Measurements from ENCODE around the gene ZFP14.
"Not testable (repeated sequence)": the region's sequence is repeated elsewhere in the genome, so short reads cannot be mapped to it uniquely, and the experiment has no call there.

The ZFP14 gene

DNA sequence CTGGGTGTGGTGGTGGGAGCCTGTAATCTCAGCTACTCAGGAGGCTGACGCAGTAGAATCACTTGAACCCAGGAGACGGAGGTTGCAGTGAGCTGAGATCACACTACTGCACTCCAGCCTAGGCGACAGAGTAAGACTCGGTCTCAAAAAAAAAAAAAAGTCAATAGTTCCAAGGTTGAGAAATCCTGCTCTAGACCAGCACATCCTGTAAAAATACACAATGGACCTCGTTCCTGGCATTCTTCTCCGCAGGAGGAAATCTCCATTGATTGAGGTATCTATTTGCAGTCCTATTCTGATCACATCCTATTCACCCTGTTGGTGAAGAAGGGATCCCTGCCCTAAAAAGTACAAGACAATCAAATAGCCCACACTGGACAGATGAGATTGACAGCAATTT, 15.2 kb downstream of the ZFP14 start:
- Histone ChIP-seq H3K27ac (no peak overlapping the region), H3K27me3 (replicated peaks) (no peaks in the 10 kb centered on the region), H3K36me3 (replicated peaks) (no peaks in the 10 kb centered on the region), H3K4me3 (ENCODE audit: low read depth, low read length) (no peak overlapping the region)
- in situ Hi-C loops (cut with HindIII; ENCODE audit: low pct_ligation_motif_present, low sequenced_read_pairs) = no loop called here
- DNase-seq = no peak
- TF ChIP-seq, protein P1, sequence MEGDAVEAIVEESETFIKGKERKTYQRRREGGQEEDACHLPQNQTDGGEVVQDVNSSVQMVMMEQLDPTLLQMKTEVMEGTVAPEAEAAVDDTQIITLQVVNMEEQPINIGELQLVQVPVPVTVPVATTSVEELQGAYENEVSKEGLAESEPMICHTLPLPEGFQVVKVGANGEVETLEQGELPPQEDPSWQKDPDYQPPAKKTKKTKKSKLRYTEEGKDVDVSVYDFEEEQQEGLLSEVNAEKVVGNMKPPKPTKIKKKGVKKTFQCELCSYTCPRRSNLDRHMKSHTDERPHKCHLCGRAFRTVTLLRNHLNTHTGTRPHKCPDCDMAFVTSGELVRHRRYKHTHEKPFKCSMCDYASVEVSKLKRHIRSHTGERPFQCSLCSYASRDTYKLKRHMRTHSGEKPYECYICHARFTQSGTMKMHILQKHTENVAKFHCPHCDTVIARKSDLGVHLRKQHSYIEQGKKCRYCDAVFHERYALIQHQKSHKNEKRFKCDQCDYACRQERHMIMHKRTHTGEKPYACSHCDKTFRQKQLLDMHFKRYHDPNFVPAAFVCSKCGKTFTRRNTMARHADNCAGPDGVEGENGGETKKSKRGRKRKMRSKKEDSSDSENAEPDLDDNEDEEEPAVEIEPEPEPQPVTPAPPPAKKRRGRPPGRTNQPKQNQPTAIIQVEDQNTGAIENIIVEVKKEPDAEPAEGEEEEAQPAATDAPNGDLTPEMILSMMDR (IDR thresholded peaks at IDR 0.05; ENCODE audit: low read depth, low read length, missing control alignments) = no peak

DNA sequence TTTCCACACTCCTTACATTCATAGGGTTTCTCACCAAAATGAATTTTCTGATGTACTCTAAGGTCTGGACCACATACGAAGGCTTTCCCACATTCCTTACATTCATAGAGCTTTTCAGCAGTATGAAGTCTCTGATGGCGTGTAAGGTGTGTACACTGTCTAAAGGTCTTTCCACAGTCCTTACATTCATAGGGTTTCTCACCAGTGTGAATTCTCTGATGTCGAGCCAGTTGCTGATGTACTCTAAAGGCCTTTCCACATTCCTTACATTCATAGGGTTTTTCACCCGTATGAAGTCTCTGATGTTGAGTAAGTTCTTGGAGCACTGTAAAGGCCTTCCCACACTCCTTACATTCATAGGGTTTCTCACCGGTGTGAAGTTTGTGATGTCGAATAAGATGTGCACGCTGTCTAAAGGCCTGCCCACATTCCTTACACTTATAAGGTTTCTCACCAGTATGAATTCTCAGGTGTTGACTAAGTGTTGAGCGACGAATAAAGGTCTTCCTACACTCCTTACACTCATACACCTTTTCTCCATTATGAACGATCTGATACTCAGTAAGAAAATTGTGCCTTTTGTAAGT, 38.1 kb downstream of the ZFP14 start:
- Histone ChIP-seq H3K27ac (no peak overlapping the region), H3K27me3 (replicated peaks) (no peaks in the 10 kb centered on the region), H3K4me3 (ENCODE audit: low read depth, low read length) (no peak overlapping the region), H3K36me3 (replicated peaks) (no peaks in the 10 kb centered on the region)
- in situ Hi-C loops (cut with HindIII; ENCODE audit: low pct_ligation_motif_present, low sequenced_read_pairs) = no loop called here
- TF ChIP-seq, protein P1 (IDR thresholded peaks at IDR 0.05; ENCODE audit: low read depth, low read length, missing control alignments) = no peak
- no peak for DNase-seq

DNA sequence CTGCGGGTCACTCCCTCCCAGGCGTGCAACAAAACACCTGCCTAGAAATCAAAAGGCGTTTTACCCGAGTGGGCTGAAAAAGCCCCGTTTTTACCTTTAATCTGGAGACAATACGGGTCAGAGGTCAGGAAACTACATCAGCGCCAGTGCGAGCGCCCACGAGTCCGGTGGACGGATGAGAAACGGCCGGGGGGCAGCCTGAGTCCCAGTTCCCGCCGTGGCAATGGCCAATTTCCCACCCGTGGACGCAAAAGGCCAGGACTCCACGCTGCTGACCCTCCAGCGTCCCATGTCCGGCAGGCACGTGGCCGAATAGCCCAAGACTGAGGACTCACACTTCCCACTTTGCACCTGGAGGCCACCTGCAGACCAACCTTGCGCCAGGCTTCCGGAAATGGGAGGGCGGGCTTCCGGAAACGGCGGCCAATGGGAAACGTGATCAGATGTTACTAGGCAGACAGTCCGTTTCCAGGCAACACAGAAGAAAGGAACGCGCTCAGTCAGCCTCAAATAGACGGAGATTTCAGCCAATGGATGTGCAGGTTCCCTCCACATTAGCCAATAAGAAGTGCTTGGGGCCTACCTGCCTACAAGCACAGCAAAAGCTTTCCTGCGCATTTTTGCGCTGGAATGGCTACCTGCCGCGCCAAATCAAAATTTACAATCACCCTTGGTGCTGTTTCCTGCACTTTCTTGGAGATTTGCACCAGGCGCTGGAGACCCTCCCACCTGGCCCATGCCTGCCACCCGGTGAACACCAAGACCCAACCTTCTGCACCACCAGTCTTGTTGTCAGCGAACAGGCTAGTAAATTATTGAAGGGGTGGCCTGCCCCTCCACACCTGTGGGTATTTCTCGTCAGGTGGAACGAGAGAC, 47.4 kb downstream of the ZFP14 start:
- DNase-seq = peak; percentile 96
- Histone ChIP-seq H3K36me3 (replicated peaks) (peaks cover 5% of the 10 kb centered on the region), H3K27me3 (replicated peaks) (no peaks in the 10 kb centered on the region), H3K27ac (no peak overlapping the region), H3K4me3 (ENCODE audit: low read depth, low read length) (peak overlapping the region; percentile 88)
- TF ChIP-seq, protein P1 (IDR thresholded peaks at IDR 0.05; ENCODE audit: low read depth, low read length, missing control alignments) = peak; percentile 10
- in situ Hi-C loops (cut with HindIII; ENCODE audit: low pct_ligation_motif_present, low sequenced_read_pairs) = no loop called here

DNA sequence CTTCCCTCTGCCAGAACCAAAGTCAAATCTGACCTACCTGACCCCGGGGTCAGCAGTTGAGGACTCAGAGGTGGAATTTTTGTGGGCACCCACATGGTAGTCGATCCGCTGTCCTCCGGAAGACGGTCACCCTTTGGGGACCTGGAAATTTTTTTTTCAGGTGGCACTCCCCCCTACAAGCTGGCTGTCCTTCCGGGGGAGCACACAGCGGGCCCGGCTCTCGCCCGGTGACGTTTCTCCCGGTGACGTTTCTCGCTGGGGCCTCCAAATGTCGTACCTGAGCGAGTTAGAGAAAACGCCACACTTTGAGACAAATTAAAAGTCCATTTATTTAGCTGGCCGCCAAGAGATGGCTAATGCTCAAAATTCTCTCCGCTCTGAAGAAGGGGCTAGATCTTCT, 48.8 kb downstream of the ZFP14 start:
- no peak overlapping the region for H3K4me3 ChIP-seq (ENCODE audit: low read depth, low read length)
- DNase-seq = no peak
- no peak overlapping the region for H3K27ac ChIP-seq
- H3K36me3 ChIP-seq (replicated peaks) = peaks cover 6% of the 10 kb centered on the region
- TF ChIP-seq, protein P1 (IDR thresholded peaks at IDR 0.05; ENCODE audit: low read depth, low read length, missing control alignments) = no peak
- in situ Hi-C loops (cut with HindIII; ENCODE audit: low pct_ligation_motif_present, low sequenced_read_pairs) = no loop called here
- H3K27me3 ChIP-seq (replicated peaks) = no peaks in the 10 kb centered on the region

DNA sequence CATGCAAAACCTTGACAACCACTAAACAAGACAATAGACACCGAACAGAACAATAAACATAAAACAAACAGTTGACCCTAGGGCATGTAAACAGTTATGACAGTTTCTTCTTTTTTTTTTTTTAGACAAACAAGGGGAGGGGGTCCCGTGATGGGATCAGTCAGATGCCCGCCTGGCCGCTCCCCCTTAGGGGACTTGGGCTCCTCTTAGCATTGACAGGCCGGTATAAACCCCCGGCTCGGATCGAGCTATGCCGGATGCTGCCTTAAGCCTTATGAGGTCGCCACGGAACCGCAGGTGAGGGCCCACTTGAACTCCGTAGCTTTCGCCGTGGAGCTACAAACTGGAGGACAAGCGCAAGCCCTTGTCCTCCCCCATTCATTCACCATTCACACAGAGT, 49.5 kb downstream of the ZFP14 start:
- H3K36me3 ChIP-seq (replicated peaks); H3K27me3 ChIP-seq (replicated peaks); H3K4me3 ChIP-seq (ENCODE audit: low read depth, low read length); DNase-seq; in situ Hi-C loops (cut with HindIII; ENCODE audit: low pct_ligation_motif_present, low sequenced_read_pairs); H3K27ac ChIP-seq: not testable (repeated sequence)

DNA sequence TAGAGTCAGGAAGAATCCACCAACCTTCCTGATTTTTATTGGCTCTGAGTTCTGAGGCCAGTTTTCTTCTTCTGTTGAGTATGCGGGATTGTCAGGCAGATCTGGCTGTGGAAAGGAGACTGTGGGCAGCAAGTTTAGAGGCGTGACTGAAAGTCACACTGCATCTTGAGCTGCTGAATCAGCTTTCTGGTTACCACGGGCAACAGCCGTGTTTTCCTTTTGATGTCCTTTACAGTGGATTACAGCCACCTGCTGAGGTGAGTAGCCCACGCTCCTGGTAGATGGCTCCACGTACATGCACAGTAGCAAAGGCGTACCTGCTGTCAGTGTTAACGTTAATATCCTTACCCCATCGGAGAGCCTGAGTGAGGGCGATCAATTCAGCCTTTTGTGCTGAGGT, 52.4 kb downstream of the ZFP14 start:
- H3K27ac ChIP-seq; H3K27me3 ChIP-seq (replicated peaks); H3K4me3 ChIP-seq (ENCODE audit: low read depth, low read length); in situ Hi-C loops (cut with HindIII; ENCODE audit: low pct_ligation_motif_present, low sequenced_read_pairs); DNase-seq; H3K36me3 ChIP-seq (replicated peaks): not testable (repeated sequence)

DNA sequence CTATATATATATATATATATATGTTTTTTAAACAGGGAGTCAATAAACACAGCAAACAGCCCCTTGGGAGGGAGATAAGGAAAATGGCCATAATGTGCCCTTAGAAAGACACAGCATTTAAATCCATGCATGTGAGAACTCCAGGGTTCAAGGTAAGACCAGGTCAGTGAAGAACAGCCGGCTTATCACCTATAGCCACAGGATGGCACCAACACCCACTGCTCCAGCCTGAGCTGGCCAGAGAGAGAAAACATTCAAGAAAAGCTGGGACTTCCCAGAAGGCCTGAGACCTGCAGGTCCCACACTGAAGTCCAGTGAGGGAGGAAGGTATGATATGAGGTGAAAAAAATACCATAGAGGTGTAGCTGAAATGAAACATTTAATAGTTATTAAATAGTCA, 63.8 kb downstream of the ZFP14 start:
- in situ Hi-C loops (cut with HindIII; ENCODE audit: low pct_ligation_motif_present, low sequenced_read_pairs); H3K27ac ChIP-seq; H3K36me3 ChIP-seq (replicated peaks); H3K27me3 ChIP-seq (replicated peaks); DNase-seq; H3K4me3 ChIP-seq (ENCODE audit: low read depth, low read length): not testable (repeated sequence)

DNA sequence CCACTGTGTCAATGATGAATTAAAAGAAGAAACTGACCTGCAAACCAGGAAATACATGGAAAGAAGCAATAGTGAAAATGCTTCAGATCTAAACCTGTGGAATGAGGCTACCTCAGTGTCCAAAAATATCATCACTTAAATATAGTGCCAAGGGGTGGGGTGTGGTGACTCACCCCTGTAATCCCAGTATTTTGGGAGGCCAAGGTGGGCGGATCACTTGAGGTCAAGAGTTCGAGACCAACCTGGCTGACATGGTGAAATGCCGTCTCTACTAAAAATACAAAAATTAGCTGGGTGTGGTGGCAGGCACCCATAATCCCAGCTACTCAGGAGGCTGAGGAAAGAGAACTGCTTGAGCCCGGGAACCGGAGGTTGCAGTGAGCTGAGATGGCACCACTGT, 64.9 kb downstream of the ZFP14 start:
- DNase-seq; H3K36me3 ChIP-seq (replicated peaks); in situ Hi-C loops (cut with HindIII; ENCODE audit: low pct_ligation_motif_present, low sequenced_read_pairs); H3K27me3 ChIP-seq (replicated peaks); H3K4me3 ChIP-seq (ENCODE audit: low read depth, low read length); H3K27ac ChIP-seq: not testable (repeated sequence)

DNA sequence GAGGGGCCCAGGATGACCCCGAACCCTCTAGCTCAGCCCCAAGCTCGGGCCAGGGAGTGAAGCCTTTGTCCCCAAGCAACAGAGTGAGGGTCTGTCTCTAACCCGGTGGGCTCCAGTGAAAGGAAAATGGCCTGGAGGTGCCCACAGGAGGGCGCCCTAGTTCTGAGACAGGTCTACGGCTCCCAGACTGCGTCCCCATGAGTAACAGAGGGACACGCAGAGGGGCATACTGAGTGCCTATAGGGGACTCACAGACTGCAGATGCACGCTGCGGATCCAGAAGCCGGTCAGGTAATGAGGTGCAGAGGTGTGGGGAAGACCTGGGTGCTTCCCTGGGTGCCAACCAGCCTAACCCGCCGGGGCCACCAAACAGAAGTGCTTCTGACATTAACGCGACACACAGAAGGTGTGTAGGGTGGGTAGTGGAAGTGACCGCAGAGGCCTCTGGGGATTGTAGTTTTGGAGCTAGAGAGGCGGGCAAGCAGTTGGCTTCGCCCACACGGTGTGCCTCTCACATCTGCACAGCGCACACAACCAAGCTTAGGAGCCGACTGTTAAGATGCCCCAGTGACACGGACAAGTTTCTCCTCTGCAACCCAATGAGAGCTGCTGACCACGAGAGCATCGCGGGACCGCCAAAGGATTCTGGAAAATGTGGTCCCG, 67.8 kb downstream of the ZFP14 start:
- in situ Hi-C loops (cut with HindIII; ENCODE audit: low pct_ligation_motif_present, low sequenced_read_pairs); H3K36me3 ChIP-seq (replicated peaks): not testable (repeated sequence)

DNA sequence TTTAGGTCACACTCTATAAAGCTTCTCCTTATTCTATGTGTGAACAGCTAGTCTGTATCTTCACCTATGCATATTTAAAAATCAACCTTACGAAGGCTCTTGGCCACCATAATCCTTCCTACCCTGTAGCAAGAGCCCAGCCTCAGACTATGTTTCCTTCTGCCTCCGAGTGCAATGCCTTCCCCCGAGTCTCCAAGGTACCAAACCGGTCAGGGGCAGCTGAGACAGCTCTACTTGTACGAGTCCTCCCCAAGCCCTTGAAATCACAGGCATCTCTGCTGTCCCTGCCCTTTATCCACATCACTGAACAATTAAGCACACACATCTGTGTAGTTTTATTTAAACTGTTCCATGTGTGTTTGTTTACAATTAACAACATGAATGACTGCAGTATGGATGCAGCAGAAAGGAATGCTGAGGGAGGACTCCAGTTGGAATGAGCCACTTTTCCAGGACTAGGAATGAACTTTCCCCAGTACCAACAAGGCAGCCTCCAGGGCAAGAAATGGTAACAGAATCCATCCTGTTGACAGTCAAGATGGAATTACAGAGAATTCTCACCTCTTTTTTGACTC, 68.5 kb downstream of the ZFP14 start:
- H3K4me3 ChIP-seq (ENCODE audit: low read depth, low read length); H3K36me3 ChIP-seq (replicated peaks); H3K27ac ChIP-seq; in situ Hi-C loops (cut with HindIII; ENCODE audit: low pct_ligation_motif_present, low sequenced_read_pairs); H3K27me3 ChIP-seq (replicated peaks); DNase-seq: not testable (repeated sequence)

More for the DNA sequence above, 67.8 kb downstream of the ZFP14 start:
- not testable (repeated sequence) for H3K4me3 ChIP-seq (ENCODE audit: low read depth, low read length); H3K27ac ChIP-seq; H3K27me3 ChIP-seq (replicated peaks); DNase-seq

All from brain microvascular endothelial cell (primary cell).